Measurements from ENCODE around the gene UBXN11. TPM values are rescaled to one million over a fixed set of nuclear protein-coding genes. Genes with fewer than 3 reads are reported as not detected.

UBXN11 gene
- total RNA-seq, 1 donor from 2014 or later, result 9.4 TPM

GRCh38 chr1:26265405-26265804 is 41.0 kb downstream of the UBXN11 start:
- Histone ChIP-seq H3K27me3 (ENCODE audit: control insufficient read depth, insufficient read depth, low read length) (no peaks in the 10 kb centered on the region), H3K36me3 (ENCODE audit: control insufficient read depth, insufficient read depth, low read length) (no peaks in the 10 kb centered on the region), H3K4me3 (ENCODE audit: low read depth, low read length) (no peak overlapping the region)
- DNase-seq (ENCODE audit: low read depth), result no peak
- no peak for TF ChIP-seq CTCF (IDR thresholded peaks at IDR 0.05; ENCODE audit: insufficient read depth, low read length, poor library complexity, severe bottlenecking)

- TF ChIP-seq CTCF (IDR thresholded peaks at IDR 0.05; ENCODE audit: insufficient read depth, low read length, poor library complexity, severe bottlenecking), result no peak
- DNase-seq (ENCODE audit: low read depth), result no peak
- Histone ChIP-seq H3K4me3 (ENCODE audit: low read depth, low read length) (no peak overlapping the region), H3K27me3 (ENCODE audit: control insufficient read depth, insufficient read depth, low read length) (no peaks in the 10 kb centered on the region), H3K36me3 (ENCODE audit: control insufficient read depth, insufficient read depth, low read length) (no peaks in the 10 kb centered on the region)
These were observed 43.2 kb downstream of the UBXN11 start for GRCh38 chr1:26263212-26263611.

GRCh38 chr1:26259578-26259977 is 46.9 kb downstream of the UBXN11 start:
- no peak overlapping the region for H3K4me3 ChIP-seq (ENCODE audit: low read depth, low read length)
- no peaks in the 10 kb centered on the region for H3K27me3 ChIP-seq (ENCODE audit: control insufficient read depth, insufficient read depth, low read length)
- no peak for DNase-seq (ENCODE audit: low read depth)
- H3K36me3 ChIP-seq (ENCODE audit: control insufficient read depth, insufficient read depth, low read length), result no peaks in the 10 kb centered on the region
- no peak for TF ChIP-seq CTCF (IDR thresholded peaks at IDR 0.05; ENCODE audit: insufficient read depth, low read length, poor library complexity, severe bottlenecking)

- no peaks in the 10 kb centered on the region for H3K36me3 ChIP-seq (ENCODE audit: control insufficient read depth, insufficient read depth, low read length)
- no peak for TF ChIP-seq CTCF (IDR thresholded peaks at IDR 0.05; ENCODE audit: insufficient read depth, low read length, poor library complexity, severe bottlenecking)
These were observed 47.4 kb downstream of the UBXN11 start for GRCh38 chr1:26259005-26259404.

GRCh38 chr1:26257222-26257621 is 49.2 kb downstream of the UBXN11 start:
- no peak overlapping the region for H3K4me3 ChIP-seq (ENCODE audit: low read depth, low read length)
- H3K36me3 ChIP-seq (ENCODE audit: control insufficient read depth, insufficient read depth, low read length), result no peaks in the 10 kb centered on the region
- DNase-seq (ENCODE audit: low read depth), result no peak
- no peaks in the 10 kb centered on the region for H3K27me3 ChIP-seq (ENCODE audit: control insufficient read depth, insufficient read depth, low read length)
- TF ChIP-seq CTCF (IDR thresholded peaks at IDR 0.05; ENCODE audit: insufficient read depth, low read length, poor library complexity, severe bottlenecking), result no peak

More at GRCh38 chr1:26259005-26259404, 47.4 kb downstream of the UBXN11 start:
- H3K4me3 ChIP-seq (ENCODE audit: low read depth, low read length), result no peak overlapping the region
- DNase-seq (ENCODE audit: low read depth), result no peak
- H3K27me3 ChIP-seq (ENCODE audit: control insufficient read depth, insufficient read depth, low read length), result no peaks in the 10 kb centered on the region

- no peaks in the 10 kb centered on the region for H3K36me3 ChIP-seq (ENCODE audit: control insufficient read depth, insufficient read depth, low read length)
- no peak overlapping the region for H3K4me3 ChIP-seq (ENCODE audit: low read depth, low read length)
These were observed 52.0 kb downstream of the UBXN11 start for GRCh38 chr1:26254404-26254803.

More at GRCh38 chr1:26254404-26254803, 52.0 kb downstream of the UBXN11 start:
- no peak for DNase-seq (ENCODE audit: low read depth)
- no peak for TF ChIP-seq CTCF (IDR thresholded peaks at IDR 0.05; ENCODE audit: insufficient read depth, low read length, poor library complexity, severe bottlenecking)
- H3K27me3 ChIP-seq (ENCODE audit: control insufficient read depth, insufficient read depth, low read length), result no peaks in the 10 kb centered on the region

Data from kidney epithelial cell (primary cell).